H9 (cell line): ENCODE results near the gene RAB3IP. TPM values are rescaled to one million over a fixed set of nuclear protein-coding genes. Genes with fewer than 3 reads are reported as not detected.

ENCODE experiments used
- DNase-seq: peaks from one replicate; pipeline ENCODE4 v3.0.0-alpha.2; 2017
- H2AFZ ChIP-seq: one replicate; pipeline ENCODE4 v1.6.1; 2013; ENCODE audit warnings: mild to moderate bottlenecking, low read length, control low read depth, moderate library complexity
- H2AK5ac ChIP-seq: 2 replicates; pipeline ENCODE4 v1.6.1; 2013; ENCODE audit warnings: low read length, control low read depth, mixed read lengths; ENCODE audit not compliant: insufficient read length
- H2BK120ac ChIP-seq: one replicate; pipeline ENCODE4 v1.6.1; 2013; ENCODE audit warnings: low read depth, mild to moderate bottlenecking, low read length, control low read depth, inconsistent platforms; ENCODE audit not compliant: poor library complexity, severe bottlenecking
- H2BK12ac ChIP-seq: 2 replicates; pipeline ENCODE4 v1.6.1; 2013; ENCODE audit warnings: low read length, control low read depth, mixed read lengths, low read depth; ENCODE audit not compliant: insufficient read length
- H2BK15ac ChIP-seq: 2 replicates; pipeline ENCODE4 v1.6.1; 2013; ENCODE audit warnings: low read depth, low read length, control low read depth
- H2BK20ac ChIP-seq: one replicate; pipeline ENCODE4 v1.6.1; 2013; ENCODE audit warnings: low read depth, mild to moderate bottlenecking, low read length, control low read depth, inconsistent platforms; ENCODE audit not compliant: poor library complexity, severe bottlenecking
- H2BK5ac ChIP-seq: 2 replicates; pipeline ENCODE4 v1.6.1; 2013; ENCODE audit warnings: low read length, control low read depth, mixed read lengths; ENCODE audit not compliant: insufficient read length
- H3K14ac ChIP-seq: 2 replicates; pipeline ENCODE4 v1.6.1; 2013; ENCODE audit warnings: low read length, control low read depth; ENCODE audit not compliant: insufficient read depth
- H3K18ac ChIP-seq: 2 replicates; pipeline ENCODE4 v1.6.1; 2013; ENCODE audit warnings: low read depth, mild to moderate bottlenecking, mixed read lengths, low read length, control low read depth; ENCODE audit not compliant: insufficient read length
- H3K23ac ChIP-seq: 2 replicates; pipeline ENCODE4 v1.6.1; 2013; ENCODE audit warnings: low read length, control low read depth, mixed read lengths, low read depth; ENCODE audit not compliant: insufficient read length
- H3K23me2 ChIP-seq: 2 replicates; pipeline ENCODE4 v1.6.1; 2013; ENCODE audit warnings: low read depth, mild to moderate bottlenecking, mixed read lengths, low read length, control low read depth; ENCODE audit not compliant: insufficient read length, poor library complexity, severe bottlenecking
- H3K27ac ChIP-seq: 2 replicates; pipeline ENCODE4 v1.5.1; 2013; ENCODE audit warnings: low read length, control low read depth, mixed read lengths, low read depth; ENCODE audit not compliant: insufficient read length
- H3K27me3 ChIP-seq: 2 replicates; pipeline ENCODE4 v1.6.1; 2013; ENCODE audit warnings: low read length, control low read depth, inconsistent platforms; ENCODE audit not compliant: insufficient read depth
- H3K4ac ChIP-seq: 2 replicates; pipeline ENCODE4 v1.6.1; 2013; ENCODE audit warnings: low read depth, mild to moderate bottlenecking, control low read depth, inconsistent platforms, low read length, moderate library complexity
- H3K4me1 ChIP-seq: 2 replicates; pipeline ENCODE4 v1.6.1; 2013; ENCODE audit warnings: low read length, control low read depth, inconsistent platforms; ENCODE audit not compliant: insufficient read depth
- H3K4me2 ChIP-seq: 2 replicates; pipeline ENCODE4 v1.6.1; 2013; ENCODE audit warnings: low read length, control low read depth, mixed read lengths; ENCODE audit not compliant: insufficient read length, insufficient read depth
- H3K56ac ChIP-seq: 2 replicates; pipeline ENCODE4 v1.6.1; 2013; ENCODE audit warnings: low read depth, mild to moderate bottlenecking, mixed read lengths, low read length, control low read depth; ENCODE audit not compliant: insufficient read length
- H3K79me1 ChIP-seq: 2 replicates; pipeline ENCODE4 v1.6.1; 2013; ENCODE audit warnings: low read depth, mild to moderate bottlenecking, moderate library complexity, low read length, control low read depth, inconsistent platforms; ENCODE audit not compliant: insufficient read depth, poor library complexity, severe bottlenecking
- H3K79me2 ChIP-seq: 2 replicates; pipeline ENCODE4 v1.6.1; 2013; ENCODE audit warnings: low read length, control low read depth, inconsistent platforms; ENCODE audit not compliant: insufficient read depth
- H3K9ac ChIP-seq: 2 replicates; pipeline ENCODE4 v1.6.1; 2013; ENCODE audit warnings: low read length, control low read depth, mixed read lengths; ENCODE audit not compliant: insufficient read length; ENCODE audit errors: extremely low read depth
- H3K9me3 ChIP-seq: one replicate; pipeline ENCODE4 v1.6.1; 2013; ENCODE audit warnings: low read depth, low read length, inconsistent platforms; ENCODE audit not compliant: control insufficient read depth
- H3T11ph ChIP-seq: one replicate; pipeline ENCODE4 v1.6.1; 2013; ENCODE audit warnings: mild to moderate bottlenecking, low read length, control low read depth, inconsistent platforms
- H4K20me1 ChIP-seq: one replicate; pipeline ENCODE4 v1.6.1; 2013; ENCODE audit not compliant: control insufficient read depth, insufficient read length, insufficient read depth
- H4K5ac ChIP-seq: 2 replicates; pipeline ENCODE4 v1.6.1; 2013; ENCODE audit warnings: low read depth, mild to moderate bottlenecking, mixed read lengths, low read length, control low read depth; ENCODE audit not compliant: insufficient read length
- H4K8ac ChIP-seq: replicated peaks from 2 replicates; pipeline ENCODE4 v1.6.1; 2013; ENCODE audit warnings: low read length, control low read depth, mixed read lengths, low read depth; ENCODE audit not compliant: insufficient read length
- H4K91ac ChIP-seq: 2 replicates; pipeline ENCODE4 v1.6.1; 2013; ENCODE audit warnings: low read depth, mild to moderate bottlenecking, moderate library complexity, mixed read lengths, low read length, control low read depth; ENCODE audit not compliant: insufficient read length
- H3K27ac Mint-ChIP-seq, 3 experiments: 2 replicates in 2 of 3; 3 replicates in 1 of 3; pipeline ENCODE4 v1.8.0; 2020 to 2021; ENCODE audit warnings: mixed read lengths in 3 of 3, mild to moderate bottlenecking in 1 of 3, moderate library complexity in 1 of 3
- H3K27me3 Mint-ChIP-seq: 2 replicates; pipeline ENCODE4 v1.8.0; 2021; ENCODE audit warnings: low read depth, mild to moderate bottlenecking, moderate library complexity, mixed read lengths
- H3K36me3 Mint-ChIP-seq, 3 experiments: 2 replicates in 2 of 3; 3 replicates in 1 of 3; pipeline ENCODE4 v1.8.0; 2020 to 2021; ENCODE audit warnings: low read depth in 3 of 3, mixed read lengths in 3 of 3; ENCODE audit not compliant: insufficient read depth in 1 of 3
- H3K4me1 Mint-ChIP-seq, 2 experiments: 2 replicates each; pipeline ENCODE4 v1.8.0; 2020; ENCODE audit warnings: mixed read lengths in 2 of 2
- H3K4me3 Mint-ChIP-seq, 2 experiments: 2 replicates in 1 of 2; 3 replicates in 1 of 2; pipeline ENCODE4 v1.8.0; 2020 to 2021; ENCODE audit warnings: mild to moderate bottlenecking in 2 of 2, mixed read lengths in 2 of 2, moderate library complexity in 1 of 2
- H3K9me3 Mint-ChIP-seq, 2 experiments: 2 replicates in 1 of 2; 3 replicates in 1 of 2; pipeline ENCODE4 v1.8.0; 2020; ENCODE audit warnings: mild to moderate bottlenecking in 2 of 2, mixed read lengths in 2 of 2, moderate library complexity in 1 of 2
- WGBS: extraction: QIAGEN DNeasy Blood & Tissue Kit; methylation state at CpG from one replicate; pipeline ENCODE4 v1.1.7; 2013; ENCODE audit warnings: missing lambda C conversion rate, low lambda C conversion rate, mixed read lengths; ENCODE audit not compliant: insufficient read length; ENCODE audit errors: extremely low coverage; 5-methylcytosine and 5-hydroxymethylcytosine counted together
- total RNA-seq: library from RNA; stranded (reverse); gene quantifications from 2 replicates; pipeline ENCODE4 v1.2.1, GENCODE V29; 2021
- TF ChIP-seq, protein P1 (sequence below): fragments of 200-600 bp; sonication (generic); conservative IDR thresholded peaks from 3 replicates; pipeline ENCODE4 v1.8.0; 2021; ENCODE audit warnings: antibody characterized with exemption, mild to moderate bottlenecking

RAB3IP gene
- total RNA-seq, 1 experiment from 2014 or later: 45.5 TPM

DNA sequence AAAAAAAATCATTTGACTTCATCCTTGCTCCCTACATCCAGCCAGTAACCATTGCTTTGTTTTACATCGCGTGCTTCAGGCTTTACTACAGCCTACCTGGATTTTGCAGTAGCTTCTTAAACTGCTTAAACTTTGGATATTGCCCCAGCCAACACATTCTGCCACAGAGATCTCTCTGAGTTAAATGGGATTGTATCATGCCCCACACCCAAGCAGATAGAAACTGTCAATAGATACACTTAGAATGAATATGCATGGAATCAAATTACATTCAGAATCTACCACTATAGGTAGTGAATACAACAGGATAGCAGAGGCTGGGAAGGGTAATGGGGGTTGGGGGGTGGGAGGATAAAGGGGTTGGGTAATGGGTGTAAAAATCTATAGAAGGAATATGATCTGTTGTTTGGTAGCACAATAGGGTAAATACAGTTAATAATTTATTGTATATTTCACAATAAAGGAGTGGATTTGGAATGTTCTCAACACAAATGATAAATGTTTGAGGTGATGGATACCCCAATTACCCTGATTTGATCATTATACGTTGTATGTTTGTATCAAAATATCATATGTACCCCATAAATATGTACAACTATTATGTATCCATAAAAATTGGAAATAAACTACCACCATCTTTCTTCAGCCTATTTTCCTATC is 83.7 kb downstream of the RAB3IP start:
- H3K79me1 ChIP-seq: no peaks in the 10 kb centered on the region
- no peak overlapping the region for H3K4ac ChIP-seq
- no peak overlapping the region for H3K4me2 ChIP-seq
- TF ChIP-seq, protein P1, sequence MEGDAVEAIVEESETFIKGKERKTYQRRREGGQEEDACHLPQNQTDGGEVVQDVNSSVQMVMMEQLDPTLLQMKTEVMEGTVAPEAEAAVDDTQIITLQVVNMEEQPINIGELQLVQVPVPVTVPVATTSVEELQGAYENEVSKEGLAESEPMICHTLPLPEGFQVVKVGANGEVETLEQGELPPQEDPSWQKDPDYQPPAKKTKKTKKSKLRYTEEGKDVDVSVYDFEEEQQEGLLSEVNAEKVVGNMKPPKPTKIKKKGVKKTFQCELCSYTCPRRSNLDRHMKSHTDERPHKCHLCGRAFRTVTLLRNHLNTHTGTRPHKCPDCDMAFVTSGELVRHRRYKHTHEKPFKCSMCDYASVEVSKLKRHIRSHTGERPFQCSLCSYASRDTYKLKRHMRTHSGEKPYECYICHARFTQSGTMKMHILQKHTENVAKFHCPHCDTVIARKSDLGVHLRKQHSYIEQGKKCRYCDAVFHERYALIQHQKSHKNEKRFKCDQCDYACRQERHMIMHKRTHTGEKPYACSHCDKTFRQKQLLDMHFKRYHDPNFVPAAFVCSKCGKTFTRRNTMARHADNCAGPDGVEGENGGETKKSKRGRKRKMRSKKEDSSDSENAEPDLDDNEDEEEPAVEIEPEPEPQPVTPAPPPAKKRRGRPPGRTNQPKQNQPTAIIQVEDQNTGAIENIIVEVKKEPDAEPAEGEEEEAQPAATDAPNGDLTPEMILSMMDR: no peak
- no peak overlapping the region for H2BK12ac ChIP-seq
- H2BK20ac ChIP-seq: no peak overlapping the region
- no peak overlapping the region for H3K14ac ChIP-seq
- no peak overlapping the region for H3T11ph ChIP-seq
- H4K5ac ChIP-seq: no peak overlapping the region
- no peaks in the 10 kb centered on the region for H3K4me1 ChIP-seq
- H2AFZ ChIP-seq: no peak overlapping the region
- no peak overlapping the region for H2BK15ac ChIP-seq
- no peak overlapping the region for H3K56ac ChIP-seq
- H3K36me3 Mint-ChIP-seq: no peaks in the 10 kb centered on the region
- no peak overlapping the region for H4K91ac ChIP-seq
- no peaks in the 10 kb centered on the region for H3K27me3 Mint-ChIP-seq
- H3K9me3 ChIP-seq: no peaks in the 10 kb centered on the region
- peaks cover 13% of the 10 kb centered on the region in 2 experiments; a peak in 3 of 4 replicates for H3K4me1 Mint-ChIP-seq
- no peak overlapping the region for H2BK120ac ChIP-seq
- H3K79me2 ChIP-seq: no peaks in the 10 kb centered on the region
- no peak overlapping the region for H3K9ac ChIP-seq
- no peak overlapping the region for H4K8ac ChIP-seq
- no CpG with 5 or more reads among the region's 3 CpGs for WGBS
- H3K9me3 Mint-ChIP-seq: no peaks in the 10 kb centered on the region
- H3K23me2 ChIP-seq: no peaks in the 10 kb centered on the region
- H3K23ac ChIP-seq: no peak overlapping the region
- H4K20me1 ChIP-seq: no peaks in the 10 kb centered on the region
- no peak overlapping the region for H2AK5ac ChIP-seq
- DNase-seq: no peak
- no peaks in the 10 kb centered on the region for H3K27me3 ChIP-seq
- H3K27ac Mint-ChIP-seq: no peak overlapping the region
- no peak overlapping the region for H3K27ac ChIP-seq
- H2BK5ac ChIP-seq: no peak overlapping the region
- no peak overlapping the region for H3K4me3 Mint-ChIP-seq
- no peak overlapping the region for H3K18ac ChIP-seq
